Heart left ventricle (tissue), 16 donors: ENCODE results near the gene MED25. TPM values are rescaled to one million over a fixed set of nuclear protein-coding genes. Genes with fewer than 3 reads are reported as not detected.

Source experiments
- ATAC-seq, 4 donors: fragments of 200-7000 bp; cut with Tn5 transposase; one replicate each; pipeline ENCODE4 v1.9.1; 2020 to 2022; ENCODE audit warnings: moderate library complexity in 4 of 4, mild to moderate bottlenecking in 3 of 4, moderate number of reproducible peaks in 1 of 4
- DNase-seq, 5 donors: peaks; one replicate each; pipeline ENCODE4 v3.0.0-alpha.2; 2020
- H3K27ac ChIP-seq, 12 donors: fragments of 200-600 bp; sonication (generic) in 4 of 12; one replicate each; pipeline versions ENCODE4 v1.5.0 to v1.8.0; 2016 to 2022; ENCODE audit warnings: mild to moderate bottlenecking in 2 of 12
- H3K27me3 ChIP-seq, 9 donors: fragments of 200-600 bp; sonication (generic) in 2 of 9; one replicate each; pipeline versions ENCODE4 v1.5.1 to v1.8.0; 2016 to 2022; ENCODE audit warnings: mild to moderate bottlenecking in 3 of 9
- H3K36me3 ChIP-seq, 9 donors: fragments of 200-600 bp; sonication (generic) in 2 of 9; one replicate each; pipeline versions ENCODE4 v1.5.0 to v1.8.0; 2018 to 2022; ENCODE audit warnings: mild to moderate bottlenecking in 2 of 9
- H3K4me1 ChIP-seq, 12 donors: fragments of 200-600 bp; sonication (generic) in 4 of 12; one replicate each; pipeline versions ENCODE4 v1.5.0 to v1.8.0; 2016 to 2022; ENCODE audit warnings: mild to moderate bottlenecking in 3 of 12
- H3K4me3 ChIP-seq, 12 donors: fragments of 200-600 bp; sonication (generic) in 4 of 12; one replicate each; pipeline versions ENCODE4 v1.5.0 to v1.8.0; 2017 to 2022; ENCODE audit warnings: mild to moderate bottlenecking in 9 of 12, moderate library complexity in 4 of 12
- H3K9me3 ChIP-seq, 12 donors: fragments of 200-600 bp; sonication (generic) in 4 of 12; one replicate each; pipeline versions ENCODE4 v1.5.0 to v1.8.0; 2016 to 2022; ENCODE audit warnings: mild to moderate bottlenecking in 1 of 12
- CTCF ChIP-seq, 12 donors: fragments of 200-600 bp; sonication (generic) in 4 of 12; IDR thresholded peaks; one replicate each; pipeline versions ENCODE4 v1.5.0 to v1.8.0; 2018 to 2022; ENCODE audit warnings: antibody characterized with exemption in 12 of 12, mild to moderate bottlenecking in 5 of 12
- POLR2A ChIP-seq, 2 donors: fragments of 450-650 bp; IDR thresholded peaks; one replicate each; pipeline ENCODE4 v1.6.1; 2017; ENCODE audit warnings: antibody characterized with exemption in 2 of 2, mild to moderate bottlenecking in 2 of 2, moderate library complexity in 2 of 2
- WGBS, 4 donors: extraction: QIAGEN DNeasy Blood & Tissue Kit in 2 of 4; methylation state at CpG; one replicate each; pipeline versions ENCODE4 v1.1.5 to v1.1.7; 2013 to 2018; 5-methylcytosine and 5-hydroxymethylcytosine counted together
- intact Hi-C, 10 donors: fragments of 100-400 bp; cut with DNase I; formaldehyde crosslinking; loops; one replicate each; pipeline versions ENCODE4 v1.11.1 to v1.14.2; 2022
- polyA plus RNA-seq, 2 donors: library from polyadenylated mRNA; stranded (reverse); fragments of 200-250 nt; gene quantifications; one replicate each; pipeline ENCODE4 v1.2.3, GENCODE V29; 2013
- total RNA-seq, 9 donors: library from RNA; depleted of rRNA in 2 of 9; stranded (reverse); fragments of >200 nt in 2 of 9; fragmentation: NEBNext Ultra II Directional in 3 of 9; extraction: Animal tissue kit (Norgen Biotek cat#: 25700) in 3 of 9; gene quantifications; one replicate each; pipeline versions ENCODE4 v1.1.0 to v1.2.4, GENCODE V29; 2016 to 2023
- donor health status: ischemic (EF 13 %, LVEDD 7.1; RV severe dilation, severe dysfunction).
- donor health status: healthy with polysubstance abuse.
- donor health status: DM: no; HTN: yes; CAD: no.
- donor health status: DM: no; HTN: no; CAD: no.
- donor health status: ischemic (EF 25% LVEDD 6.9; RV normal size, moderate dysfunction).
- donor health status: ischemic (EF 25% LVEDD 5.7; RV mildly dilated, moderate dysfunction).
- donor health status: healthy.
- donor health status: DM: yes; HTN: yes; CAD: no.
- donor health status: ischemic (EF 35%, LVEDD 5.7; RV mildly dilated, moderate dysfunction).
- donor health status: nonischemic (EF 11% LVEDD 7.7; RV severe dilation, severe dysfunction).
- donor health status: DM: yes; HTN: yes; CAD: no.
- donor health status: PGD.
- donor health status: ischemic (EF 29% LVEDD 5.4; RV normal size, mild dysfunction).
- donor health status: nonischemic (EF 23%, LVEDD 6.1; RV moderate dilation, normal function).

The MED25 gene
- total and polyA plus RNA-seq, 11 donors, result 44.1 to 119 (median 54.7) TPM

GRCh38 chr19:49869484-49870308 lies 51.6 kb downstream of the MED25 start:
- 1% methylated on average over 43 to 67 of the region's 67 CpGs for WGBS, 4 donors
- Histone ChIP-seq H3K36me3 (peaks cover 0 to 32% (median 6%) of the 10 kb centered on the region in 9 donors), H3K27me3 (no peaks in the 10 kb centered on the region), H3K4me1 (peaks cover 9 to 58% (median 44%) of the 10 kb centered on the region in 12 donors), H3K9me3 (no peaks in the 10 kb centered on the region), H3K27ac (peak overlapping the region; percentile 83 to 98 (median 94)), H3K4me3 (peak overlapping the region; percentile 36 to 79 (median 60))
- ATAC-seq (peak; percentile 80 to 91 (median 86)), DNase-seq (peak; percentile 97)
- peak; percentile 77 to 91 for TF ChIP-seq POLR2A (IDR thresholded peaks at IDR 0.05)
- TF ChIP-seq CTCF (IDR thresholded peaks at IDR 0.05), result peak in 2 of 12 donors; percentile 12 to 33
- intact Hi-C loops, result loop anchor here in 6 of 10 donors (5.0 to 10.0 kb wide), 4 partner anchors 52 to 195 kb away; partner anchors contain the start of genes MED25 (in 4 of the 6), AP2A1 (in 2 of the 6) and PRMT1 (in 2 of the 6)

GRCh38 chr19:49870309-49870901 lies 52.3 kb downstream of the MED25 start:
- Histone ChIP-seq H3K4me1 (peaks cover 9 to 58% (median 43%) of the 10 kb centered on the region in 12 donors), H3K9me3 (no peaks in the 10 kb centered on the region), H3K27me3 (no peaks in the 10 kb centered on the region), H3K36me3 (peaks cover 0 to 29% (median 6%) of the 10 kb centered on the region in 9 donors), H3K4me3 (peak overlapping the region in 11 of 12 donors; percentile 38 to 79 (median 61)), H3K27ac (peak overlapping the region; percentile 83 to 98 (median 94))
- DNase-seq, result peak in 1 of 5 donors; percentile 65
- 77 to 79% (median 78%) methylated on average over 15 of the region's 15 CpGs for WGBS, 4 donors
- no peak for ATAC-seq
- TF ChIP-seq POLR2A (IDR thresholded peaks at IDR 0.05) (no peak), CTCF (IDR thresholded peaks at IDR 0.05) (no peak)
- intact Hi-C loops, result no loop called here

- TF ChIP-seq CTCF (IDR thresholded peaks at IDR 0.05), result no peak
- intact Hi-C loops, result no loop called here
- Histone ChIP-seq H3K27me3 (no peaks in the 10 kb centered on the region), H3K9me3 (no peaks in the 10 kb centered on the region), H3K27ac (no peak overlapping the region), H3K4me3 (no peak overlapping the region), H3K4me1 (peaks cover 3 to 52% (median 37%) of the 10 kb centered on the region in 12 donors), H3K36me3 (peaks cover 0 to 29% (median 6%) of the 10 kb centered on the region in 9 donors)
- DNase-seq, result peak in 1 of 5 donors; percentile 45
- no peak for ATAC-seq
- WGBS, 4 donors, result 81 to 91% (median 90%) methylated on average over 15 to 17 of the region's 17 CpGs
These were observed 53.4 kb downstream of the MED25 start for GRCh38 chr19:49871349-49871985.
